OCI-M2 (cell line): ENCODE measurements around the gene STIMATE.

Source experiments
- DNase-seq: peaks from one replicate; lab custom pipeline; 2025; ENCODE audit not compliant: unreplicated experiment; lab: John Stamatoyannopoulos, UW

Gene STIMATE

GRCh38 chr3:52843108-52843865 lies 54.1 kb downstream of the STIMATE start:
- DNase-seq, result no peak

- DNase-seq, result no peak
Measured at GRCh38 chr3:52842424-52842823, 54.9 kb downstream of the STIMATE start.

- DNase-seq, result no peak
Measured at GRCh38 chr3:52841981-52842340, 55.4 kb downstream of the STIMATE start.

GRCh38 chr3:52841211-52841980 lies 56.0 kb downstream of the STIMATE start:
- no peak for DNase-seq

- DNase-seq, result no peak
Measured at GRCh38 chr3:52839892-52840545, 57.3 kb downstream of the STIMATE start.

GRCh38 chr3:52839268-52839575 lies 58.1 kb downstream of the STIMATE start:
- no peak for DNase-seq

GRCh38 chr3:52838561-52839267 lies 58.6 kb downstream of the STIMATE start:
- no peak for DNase-seq

GRCh38 chr3:52836986-52837385 lies 60.4 kb downstream of the STIMATE start:
- no peak for DNase-seq

GRCh38 chr3:52836471-52836845 lies 60.9 kb downstream of the STIMATE start:
- no peak for DNase-seq

- DNase-seq, result no peak
Measured at GRCh38 chr3:52835766-52836470, 61.4 kb downstream of the STIMATE start.

GRCh38 chr3:52834871-52835501 lies 62.4 kb downstream of the STIMATE start, which contains the start of gene MUSTN1:
MUSTN1 (minus strand) TSS chr3:52835019; CDS start chr3:52834948, 71 bp downstream.
- no peak for DNase-seq

GRCh38 chr3:52833202-52833601 lies 64.1 kb downstream of the STIMATE start:
- DNase-seq, result no peak

- no peak for DNase-seq
Measured at GRCh38 chr3:52831500-52832301, 65.6 kb downstream of the STIMATE start.

GRCh38 chr3:52830535-52831258 lies 66.7 kb downstream of the STIMATE start, which contains the start of gene ITIH4:
ITIH4 (minus strand) TSS chr3:52830672; CDS start chr3:52830642, 30 bp downstream.
- DNase-seq, result no peak

GRCh38 chr3:52829906-52830463 lies 67.4 kb downstream of the STIMATE start:
- no peak for DNase-seq

- no peak for DNase-seq
Measured at GRCh38 chr3:52829482-52829881, 67.9 kb downstream of the STIMATE start.

- DNase-seq, result no peak
Measured at GRCh38 chr3:52827866-52828376, 69.4 kb downstream of the STIMATE start.

GRCh38 chr3:52827441-52827840 lies 69.9 kb downstream of the STIMATE start:
- no peak for DNase-seq
